22Rv1 (cell line): ENCODE data around the gene SLC4A1.

Source experiments
- H3K27ac ChIP-seq: fragments of 450-650 bp; 2 replicates; pipeline ENCODE4 v1.5.1; 2017
- ZFX ChIP-seq: fragments of 450-650 bp; IDR thresholded peaks from 2 replicates; pipeline ENCODE4 v1.6.1; 2017; ENCODE audit warnings: antibody characterized with exemption, borderline replicate concordance
- TF ChIP-seq, protein P1 (sequence below): fragments of 450-650 bp; IDR thresholded peaks from 2 replicates; pipeline ENCODE4 v1.5.1; 2017; ENCODE audit warnings: mild to moderate bottlenecking

SLC4A1 gene

DNA sequence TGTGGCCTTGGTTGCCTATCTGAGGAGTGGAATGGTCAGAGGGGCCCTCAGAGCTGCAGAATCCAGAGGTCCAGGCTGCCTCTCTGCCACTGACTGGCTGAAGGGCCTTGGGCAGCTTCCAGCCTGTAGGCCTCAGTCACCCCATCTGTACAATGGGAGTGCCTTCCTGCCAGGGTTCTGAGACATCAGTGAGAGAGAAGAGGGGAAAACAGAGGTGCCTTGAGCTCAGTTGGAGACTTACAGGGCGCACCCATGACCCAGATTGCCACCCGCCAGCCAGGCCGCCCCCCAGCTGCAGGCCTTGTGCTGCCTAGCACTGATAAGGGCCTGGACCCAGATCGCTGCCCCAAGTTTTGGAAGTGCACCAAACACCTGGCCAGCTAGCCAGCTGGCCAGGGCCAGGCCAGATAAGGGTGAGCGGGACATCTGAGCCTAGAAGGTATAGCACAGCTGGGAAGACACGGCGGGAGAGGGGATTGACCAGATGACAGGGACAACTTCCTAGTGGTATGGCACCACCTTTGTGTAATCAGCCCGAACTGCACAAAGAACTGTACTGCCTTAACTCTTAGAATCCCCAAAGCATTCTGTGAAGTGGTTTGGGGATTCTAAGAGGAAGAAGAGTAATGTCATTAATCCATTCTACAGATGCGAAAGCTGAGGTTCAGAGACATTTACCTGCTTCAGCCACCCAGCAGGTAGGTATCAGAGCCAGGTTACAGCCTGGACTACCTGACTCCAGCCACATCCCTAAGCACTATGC lies 1.4 kb downstream of the SLC4A1 start:
- H3K27ac ChIP-seq: no peak overlapping the region
- no peak for TF ChIP-seq ZFX
- TF ChIP-seq, protein P1, sequence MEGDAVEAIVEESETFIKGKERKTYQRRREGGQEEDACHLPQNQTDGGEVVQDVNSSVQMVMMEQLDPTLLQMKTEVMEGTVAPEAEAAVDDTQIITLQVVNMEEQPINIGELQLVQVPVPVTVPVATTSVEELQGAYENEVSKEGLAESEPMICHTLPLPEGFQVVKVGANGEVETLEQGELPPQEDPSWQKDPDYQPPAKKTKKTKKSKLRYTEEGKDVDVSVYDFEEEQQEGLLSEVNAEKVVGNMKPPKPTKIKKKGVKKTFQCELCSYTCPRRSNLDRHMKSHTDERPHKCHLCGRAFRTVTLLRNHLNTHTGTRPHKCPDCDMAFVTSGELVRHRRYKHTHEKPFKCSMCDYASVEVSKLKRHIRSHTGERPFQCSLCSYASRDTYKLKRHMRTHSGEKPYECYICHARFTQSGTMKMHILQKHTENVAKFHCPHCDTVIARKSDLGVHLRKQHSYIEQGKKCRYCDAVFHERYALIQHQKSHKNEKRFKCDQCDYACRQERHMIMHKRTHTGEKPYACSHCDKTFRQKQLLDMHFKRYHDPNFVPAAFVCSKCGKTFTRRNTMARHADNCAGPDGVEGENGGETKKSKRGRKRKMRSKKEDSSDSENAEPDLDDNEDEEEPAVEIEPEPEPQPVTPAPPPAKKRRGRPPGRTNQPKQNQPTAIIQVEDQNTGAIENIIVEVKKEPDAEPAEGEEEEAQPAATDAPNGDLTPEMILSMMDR: no peak

DNA sequence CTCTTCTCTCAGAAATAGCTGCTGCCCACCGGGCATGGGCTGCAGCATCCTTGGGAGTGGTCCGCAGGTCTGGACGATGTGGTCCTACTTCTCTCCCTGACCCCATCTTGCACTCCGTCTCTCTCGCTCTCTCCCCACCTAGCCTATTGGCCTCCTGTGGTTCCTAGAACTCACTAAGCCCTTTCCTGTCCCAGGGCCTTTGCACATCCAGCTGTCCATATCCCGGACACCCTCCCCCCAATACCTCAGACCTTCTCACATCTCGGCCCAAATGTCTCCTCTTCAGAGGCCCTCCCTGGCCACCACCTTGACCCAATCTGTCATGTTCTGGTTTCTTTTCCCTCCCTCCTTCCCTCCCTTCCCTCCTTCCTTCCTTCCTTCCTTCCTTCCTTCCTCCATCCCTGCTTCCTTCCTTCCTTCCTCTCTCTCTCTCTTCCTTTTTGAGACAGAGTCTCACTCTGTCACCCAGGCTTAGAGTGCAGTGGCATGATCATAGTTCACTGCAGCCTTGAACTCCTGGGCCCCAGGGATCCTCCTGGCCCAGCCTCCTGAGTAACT lies 4.5 kb downstream of the SLC4A1 start:
- TF ChIP-seq ZFX: no peak
- TF ChIP-seq, protein P1: no peak
- H3K27ac ChIP-seq: no peak overlapping the region

DNA sequence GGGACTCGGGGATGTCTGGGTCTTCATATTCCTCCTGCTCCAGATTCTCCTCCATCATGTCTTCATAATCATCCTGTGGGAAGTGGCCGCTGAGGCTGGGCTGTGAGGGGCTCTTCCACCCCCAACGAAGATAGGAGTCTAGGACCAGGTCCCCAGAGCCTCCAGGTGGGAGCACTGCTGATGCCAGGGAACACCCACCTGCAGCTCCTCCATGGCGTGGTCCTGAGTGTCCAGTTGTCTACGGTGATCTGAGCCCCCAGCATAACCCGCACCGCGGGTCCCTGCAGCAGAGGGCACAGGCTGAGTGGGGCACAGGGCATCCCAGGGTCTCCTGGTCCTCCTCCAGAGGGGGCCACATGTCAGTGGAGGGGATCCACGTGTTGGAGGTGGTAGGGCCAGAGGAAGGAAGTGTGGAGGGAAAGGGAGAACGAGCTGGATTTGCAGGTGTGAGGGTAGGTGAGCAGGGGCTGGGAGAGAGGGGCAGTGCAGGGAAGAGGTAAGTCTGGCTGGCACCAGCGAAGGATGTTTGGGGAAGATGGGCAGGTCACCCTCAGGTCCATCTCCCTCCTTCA lies 5.2 kb downstream of the SLC4A1 start:
- no peak overlapping the region for H3K27ac ChIP-seq
- no peak for TF ChIP-seq ZFX
- TF ChIP-seq, protein P1: no peak

DNA sequence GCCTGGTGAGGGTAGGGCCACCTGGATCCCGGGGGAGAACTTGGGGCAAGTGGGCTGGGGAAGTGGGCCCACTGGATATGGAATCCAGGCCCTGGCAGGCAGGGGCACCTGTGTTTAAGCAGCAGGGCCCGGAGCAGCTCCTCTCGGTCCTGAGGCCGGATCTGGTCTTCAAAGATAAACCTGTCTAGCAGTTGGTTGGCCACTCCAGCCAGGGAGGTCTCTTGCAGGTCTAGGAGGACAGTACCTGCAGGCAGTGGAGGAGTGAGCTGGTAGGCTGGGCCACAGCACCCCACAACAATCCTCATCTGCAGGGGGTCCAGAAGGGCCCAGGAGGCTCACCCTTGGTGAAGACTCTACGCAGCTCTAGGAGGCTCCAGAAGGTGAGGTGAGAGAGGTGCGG lies 7.6 kb downstream of the SLC4A1 start:
- TF ChIP-seq, protein P1: no peak
- no peak for TF ChIP-seq ZFX
- H3K27ac ChIP-seq: no peak overlapping the region

DNA sequence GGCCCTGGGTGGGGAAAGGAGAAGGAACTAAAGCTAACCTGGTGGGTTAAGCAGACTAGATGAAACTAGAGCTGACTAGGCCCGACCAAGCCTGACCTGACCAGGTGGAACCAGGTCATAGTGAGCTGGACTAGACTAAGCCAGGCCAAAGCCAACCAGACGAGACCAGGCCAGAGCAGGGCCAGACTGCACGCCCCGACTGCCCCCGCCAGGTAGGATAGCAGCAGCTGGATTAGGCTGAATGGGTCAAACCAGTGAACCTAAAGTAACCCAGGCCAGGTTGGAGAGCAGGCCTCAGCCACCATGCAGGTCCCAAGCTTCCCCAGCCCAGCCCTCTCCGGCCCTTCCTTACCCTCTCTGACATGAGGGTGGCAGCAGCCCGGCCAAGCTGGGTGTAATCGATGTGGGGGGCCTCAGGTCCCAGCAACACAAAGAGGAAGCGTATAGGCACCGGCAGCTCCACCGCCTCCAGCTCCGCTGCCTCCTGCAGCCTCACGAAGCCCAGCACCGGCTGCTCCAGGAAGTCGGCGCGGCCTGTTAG lies 9.1 kb downstream of the SLC4A1 start:
- TF ChIP-seq, protein P1: no peak
- no peak for TF ChIP-seq ZFX
- H3K27ac ChIP-seq: no peak overlapping the region

DNA sequence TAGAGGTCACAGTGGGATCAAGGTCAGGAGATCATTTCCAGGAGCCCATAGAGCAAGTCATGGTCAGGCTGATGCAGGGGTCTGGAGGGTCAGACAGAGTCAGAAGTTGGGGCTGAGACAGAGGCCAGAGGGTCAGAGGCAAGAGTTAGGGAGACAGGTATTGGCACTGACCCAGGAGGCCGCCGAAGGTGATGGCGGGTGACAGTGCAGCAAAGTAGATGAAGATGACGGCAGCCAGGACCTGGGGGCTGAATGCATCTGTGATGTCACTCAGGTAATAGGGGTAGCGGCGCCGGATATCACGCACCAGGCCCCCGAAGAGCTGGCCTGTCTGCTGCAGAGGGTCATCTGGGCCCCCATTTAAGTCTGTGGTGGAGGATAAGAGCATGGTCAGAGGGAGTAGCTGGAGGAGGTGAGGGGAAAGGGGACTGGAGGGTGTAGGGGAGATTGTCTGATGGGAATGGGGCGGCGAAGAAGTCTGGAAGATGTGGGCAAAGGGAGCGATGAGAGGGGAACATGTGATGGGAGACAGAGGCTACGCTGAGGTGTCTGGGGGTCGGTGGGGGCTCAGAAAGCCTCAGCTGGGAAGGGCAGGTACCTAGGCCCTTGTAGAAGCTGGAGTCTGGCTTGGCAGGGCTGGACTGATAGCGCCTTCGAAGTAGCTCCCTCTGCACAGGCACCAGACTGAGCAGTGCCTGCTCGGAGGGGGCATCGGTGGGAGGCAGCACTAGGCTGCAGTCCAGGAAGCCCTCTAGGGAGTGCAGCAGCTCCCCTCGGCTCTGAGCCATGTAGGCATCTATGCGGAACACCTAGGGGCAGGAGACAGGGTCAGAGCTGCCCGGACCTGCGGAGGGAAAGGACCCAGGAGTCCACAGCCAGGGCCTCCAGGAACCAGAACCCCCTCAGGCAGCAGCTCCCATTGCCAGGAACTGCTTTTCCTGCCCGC lies 9.8 kb downstream of the SLC4A1 start:
- TF ChIP-seq ZFX: no peak
- TF ChIP-seq, protein P1: no peak
- H3K27ac ChIP-seq: no peak overlapping the region
